Epithelial cell of esophagus (primary cell): ENCODE data around the gene TMEM107.
A peak's percentile ranks its signal among the peaks of the same experiment; 100 is the strongest.
"Not testable (repeated sequence)": the region's sequence is repeated elsewhere in the genome, so short reads cannot be mapped to it uniquely, and the experiment has no call there.

Source experiments
- DNase-seq: peaks from one replicate; pipeline ENCODE4 v3.0.0; 2010; ENCODE audit warnings: low read depth
- H3K4me3 ChIP-seq: 2 replicates; pipeline ENCODE4 v1.5.1; 2011; ENCODE audit warnings: mild to moderate bottlenecking, low read length, control low read depth
- CTCF ChIP-seq: IDR thresholded peaks from 2 replicates; pipeline ENCODE4 v1.5.1; 2011; ENCODE audit warnings: low read depth, mild to moderate bottlenecking, low read length, control low read depth, inconsistent platforms; ENCODE audit not compliant: insufficient read depth; ENCODE audit errors: missing control alignments

TMEM107 gene

GRCh38 chr17:8220783-8221662 lies 44.8 kb upstream of the TMEM107 start:
- peak overlapping the region; percentile 93 for H3K4me3 ChIP-seq
- no peak for TF ChIP-seq CTCF
- peak; percentile 90 for DNase-seq

- DNase-seq, H3K4me3 ChIP-seq: not testable (repeated sequence)
Observed at GRCh38 chr17:8214000-8214399, 37.8 kb upstream of the TMEM107 start.

- TF ChIP-seq CTCF: no peak
- no peak for DNase-seq
- no peak overlapping the region for H3K4me3 ChIP-seq
Observed at GRCh38 chr17:8212312-8213180, 36.4 kb upstream of the TMEM107 start.

GRCh38 chr17:8210761-8211458 lies 34.7 kb upstream of the TMEM107 start:
- H3K4me3 ChIP-seq: peak overlapping the region; percentile 74
- DNase-seq: no peak
- no peak for TF ChIP-seq CTCF

- no peak for TF ChIP-seq CTCF
- peak within 1 kb of the TSS; percentile 74 for H3K4me3 ChIP-seq
- DNase-seq: peak; percentile 97
Observed at GRCh38 chr17:8209907-8210760, 34.0 kb upstream of the TMEM107 start, which contains the start of gene AURKB. Gene AURKB (minus strand): TSS chr17:8210575. CDS start chr17:8210224, 351 bp downstream.

GRCh38 chr17:8206536-8206935 lies 30.4 kb upstream of the TMEM107 start:
- TF ChIP-seq CTCF: no peak
- H3K4me3 ChIP-seq: no peak overlapping the region
- DNase-seq: no peak
